IMR-90 (cell line): ENCODE data around the gene OMG.

Source experiments
- BHLHE40 ChIP-seq: fragments of 150-350 bp; IDR thresholded peaks from 2 replicates; pipeline ENCODE4 v1.6.1; 2016; ENCODE audit warnings: mild to moderate bottlenecking, low read depth, low read length
- CEBPB ChIP-seq: IDR thresholded peaks from 2 replicates; pipeline ENCODE4 v1.6.1; 2012; ENCODE audit warnings: low read depth, low read length, improper control_type of control experiment
- CHD1 ChIP-seq: IDR thresholded peaks from 2 replicates; pipeline ENCODE4 v1.6.1; 2012; ENCODE audit warnings: low read depth, low read length, improper control_type of control experiment
- CTCF ChIP-seq: conservative IDR thresholded peaks from 2 replicates; pipeline ENCODE4 v1.5.1; 2012; ENCODE audit warnings: mild to moderate bottlenecking, low read depth, low read length, improper control_type of control experiment
- MAFK ChIP-seq: IDR thresholded peaks from 2 replicates; pipeline ENCODE4 v1.6.1; 2012; ENCODE audit warnings: low read depth, low read length, improper control_type of control experiment
- POLR2A ChIP-seq: IDR thresholded peaks from 2 replicates; pipeline ENCODE4 v1.6.1; 2012; ENCODE audit warnings: mild to moderate bottlenecking, low read depth, low read length
- SMC3 ChIP-seq: fragments of 150-350 bp; IDR thresholded peaks from 2 replicates; pipeline ENCODE4 v1.6.1; 2016; ENCODE audit warnings: low read depth, mild to moderate bottlenecking, antibody characterized with exemption, low read length, moderate library complexity
- TF ChIP-seq, protein P1 (sequence below): fragments of 150-350 bp; IDR thresholded peaks from 2 replicates; pipeline ENCODE4 v1.6.1; 2016; ENCODE audit warnings: low read depth, mild to moderate bottlenecking, low read length, moderate library complexity, borderline replicate concordance

DNA sequence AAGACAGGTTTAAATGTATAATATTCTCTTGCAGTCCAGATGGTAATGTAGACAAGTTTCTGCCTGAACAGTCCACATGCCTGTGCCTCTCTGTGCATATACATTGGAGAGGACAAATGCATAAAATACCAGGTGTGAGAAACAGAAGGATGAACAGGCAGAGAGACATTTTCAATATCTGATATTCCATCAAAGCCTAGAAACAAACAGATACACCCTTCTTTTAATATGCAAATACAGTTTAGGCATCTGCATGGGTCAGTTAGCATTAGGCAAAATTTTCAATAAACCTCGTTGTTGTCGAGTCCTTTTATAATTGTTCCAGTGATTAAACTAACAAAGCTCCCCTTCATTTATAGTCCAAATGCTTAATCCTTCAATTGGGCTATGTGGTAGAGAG lies 897 bp downstream of the OMG start:
- TF ChIP-seq CTCF (no peak), CEBPB (no peak), BHLHE40 (no peak), SMC3 (no peak), MAFK (no peak), CHD1 (no peak), POLR2A (no peak)
- TF ChIP-seq, protein P1, sequence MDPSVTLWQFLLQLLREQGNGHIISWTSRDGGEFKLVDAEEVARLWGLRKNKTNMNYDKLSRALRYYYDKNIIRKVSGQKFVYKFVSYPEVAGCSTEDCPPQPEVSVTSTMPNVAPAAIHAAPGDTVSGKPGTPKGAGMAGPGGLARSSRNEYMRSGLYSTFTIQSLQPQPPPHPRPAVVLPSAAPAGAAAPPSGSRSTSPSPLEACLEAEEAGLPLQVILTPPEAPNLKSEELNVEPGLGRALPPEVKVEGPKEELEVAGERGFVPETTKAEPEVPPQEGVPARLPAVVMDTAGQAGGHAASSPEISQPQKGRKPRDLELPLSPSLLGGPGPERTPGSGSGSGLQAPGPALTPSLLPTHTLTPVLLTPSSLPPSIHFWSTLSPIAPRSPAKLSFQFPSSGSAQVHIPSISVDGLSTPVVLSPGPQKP, result no peak
